Measurements from ENCODE around the gene GLS. TPM values are rescaled to one million over a fixed set of nuclear protein-coding genes. Genes with fewer than 3 reads are reported as not detected.

GLS gene
- total and polyA plus RNA-seq, 9 donors: 49.2 to 93.2 (median 61.4) TPM

DNA sequence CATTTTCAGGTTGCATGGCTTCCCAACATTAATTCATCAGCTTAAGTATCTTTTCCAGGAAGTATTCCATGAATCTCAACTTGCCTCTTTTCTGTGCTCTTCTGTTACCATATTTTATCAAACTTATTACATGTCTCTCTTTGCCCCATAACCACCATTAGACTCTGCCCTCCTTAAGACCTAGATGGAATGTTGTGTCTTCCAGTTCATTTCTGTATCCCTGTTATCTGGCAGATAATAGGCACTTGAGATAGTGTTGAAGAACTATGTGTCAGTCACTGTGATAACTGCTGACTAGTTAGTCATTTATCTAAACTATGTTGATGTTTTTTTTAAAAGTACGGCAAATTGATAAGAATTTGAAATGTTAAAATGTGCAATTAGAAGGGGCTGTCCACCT lies 41.8 kb downstream of the GLS start:
- no CpG with 5 or more reads among the region's 1 CpG for WGBS (ENCODE audit: insufficient coverage)
- no peak overlapping the region for H3K4me3 ChIP-seq (ENCODE audit: low read length)
- no peaks in the 10 kb centered on the region for H3K27me3 ChIP-seq (ENCODE audit: control insufficient read depth, insufficient read depth, low read length)
- peaks cover 13% of the 10 kb centered on the region for H3K36me3 ChIP-seq (ENCODE audit: control insufficient read depth, insufficient read depth, low read length)
- no peak overlapping the region for H3K27ac ChIP-seq (ENCODE audit: low read length)
- H3K4me1 ChIP-seq (ENCODE audit: control insufficient read depth, insufficient read depth, low read length): no peaks in the 10 kb centered on the region
- DNase-seq: no peak
- no peaks in the 10 kb centered on the region for H3K9me3 ChIP-seq (replicated peaks; ENCODE audit: control insufficient read depth, low read depth, low read length)

DNA sequence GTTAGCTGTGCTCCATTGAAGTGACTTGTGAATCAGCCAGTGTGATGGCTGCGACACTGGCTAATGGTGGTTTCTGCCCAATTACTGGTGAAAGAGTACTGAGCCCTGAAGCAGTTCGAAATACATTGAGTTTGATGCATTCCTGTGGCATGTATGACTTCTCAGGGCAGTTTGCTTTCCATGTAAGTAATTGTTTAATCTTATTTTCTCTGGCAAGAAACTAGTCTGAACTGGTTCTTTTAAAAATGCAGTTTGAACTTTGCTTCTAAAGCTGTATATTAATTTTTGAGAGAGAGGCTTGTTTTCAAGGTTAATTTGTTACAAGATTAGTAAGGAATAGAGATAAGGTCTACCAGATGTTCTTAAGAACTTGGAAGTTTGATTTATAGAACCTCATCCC lies 46.7 kb downstream of the GLS start:
- no peak overlapping the region for H3K4me3 ChIP-seq (ENCODE audit: low read length)
- WGBS (ENCODE audit: insufficient coverage): 88% methylated on average over 2 of the region's 2 CpGs
- peaks cover 13% of the 10 kb centered on the region for H3K36me3 ChIP-seq (ENCODE audit: control insufficient read depth, insufficient read depth, low read length)
- H3K27me3 ChIP-seq (ENCODE audit: control insufficient read depth, insufficient read depth, low read length): no peaks in the 10 kb centered on the region
- DNase-seq: no peak
- no peaks in the 10 kb centered on the region for H3K9me3 ChIP-seq (replicated peaks; ENCODE audit: control insufficient read depth, low read depth, low read length)
- no peaks in the 10 kb centered on the region for H3K4me1 ChIP-seq (ENCODE audit: control insufficient read depth, insufficient read depth, low read length)
- no peak overlapping the region for H3K27ac ChIP-seq (ENCODE audit: low read length)

DNA sequence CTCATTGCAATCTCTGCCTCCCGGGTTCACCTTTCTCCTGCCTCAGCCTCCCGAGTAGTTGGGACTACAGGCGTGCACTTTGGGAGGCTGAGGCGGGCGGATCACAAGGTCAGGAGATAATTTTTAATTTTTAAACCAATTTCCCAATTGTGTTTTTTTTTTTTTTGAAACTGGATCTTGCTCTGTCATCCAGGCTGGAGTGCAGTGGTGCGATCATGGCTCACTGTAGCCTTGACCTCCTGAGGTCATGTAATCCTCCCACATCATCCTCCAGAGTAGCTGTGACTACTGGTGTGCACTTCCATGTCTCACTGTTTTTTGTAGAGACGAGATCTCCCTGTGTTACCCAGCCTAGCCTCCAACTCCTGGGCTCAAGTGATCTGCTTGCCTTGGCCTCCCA lies 49.3 kb downstream of the GLS start:
- WGBS (ENCODE audit: insufficient coverage): 85% methylated on average over 4 of the region's 7 CpGs
- no peak overlapping the region for H3K27ac ChIP-seq (ENCODE audit: low read length)
- H3K4me3 ChIP-seq (ENCODE audit: low read length): no peak overlapping the region
- H3K4me1 ChIP-seq (ENCODE audit: control insufficient read depth, insufficient read depth, low read length): no peaks in the 10 kb centered on the region
- H3K36me3 ChIP-seq (ENCODE audit: control insufficient read depth, insufficient read depth, low read length): peaks cover 9% of the 10 kb centered on the region
- H3K9me3 ChIP-seq (replicated peaks; ENCODE audit: control insufficient read depth, low read depth, low read length): no peaks in the 10 kb centered on the region
- DNase-seq: no peak
- H3K27me3 ChIP-seq (ENCODE audit: control insufficient read depth, insufficient read depth, low read length): no peaks in the 10 kb centered on the region

DNA sequence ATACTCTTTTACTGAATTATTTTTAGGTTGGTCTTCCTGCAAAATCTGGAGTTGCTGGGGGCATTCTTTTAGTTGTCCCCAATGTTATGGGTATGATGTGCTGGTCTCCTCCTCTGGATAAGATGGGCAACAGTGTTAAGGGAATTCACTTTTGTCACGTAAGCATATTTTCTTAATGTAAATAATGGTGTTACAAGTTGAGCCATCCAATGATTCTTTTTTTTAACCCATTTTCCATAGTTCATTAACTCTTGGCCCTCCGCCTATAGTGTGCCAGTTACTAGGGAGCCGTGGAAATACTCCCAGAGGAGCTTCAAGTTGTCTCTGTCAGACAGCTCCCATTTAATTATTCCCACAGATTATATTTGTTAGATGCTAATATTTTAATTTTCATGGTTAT lies 49.8 kb downstream of the GLS start:
- no peaks in the 10 kb centered on the region for H3K9me3 ChIP-seq (replicated peaks; ENCODE audit: control insufficient read depth, low read depth, low read length)
- H3K27ac ChIP-seq (ENCODE audit: low read length): no peak overlapping the region
- peaks cover 9% of the 10 kb centered on the region for H3K36me3 ChIP-seq (ENCODE audit: control insufficient read depth, insufficient read depth, low read length)
- no CpG with 5 or more reads among the region's 3 CpGs for WGBS (ENCODE audit: insufficient coverage)
- no peaks in the 10 kb centered on the region for H3K4me1 ChIP-seq (ENCODE audit: control insufficient read depth, insufficient read depth, low read length)
- no peaks in the 10 kb centered on the region for H3K27me3 ChIP-seq (ENCODE audit: control insufficient read depth, insufficient read depth, low read length)
- no peak overlapping the region for H3K4me3 ChIP-seq (ENCODE audit: low read length)
- DNase-seq: no peak

DNA sequence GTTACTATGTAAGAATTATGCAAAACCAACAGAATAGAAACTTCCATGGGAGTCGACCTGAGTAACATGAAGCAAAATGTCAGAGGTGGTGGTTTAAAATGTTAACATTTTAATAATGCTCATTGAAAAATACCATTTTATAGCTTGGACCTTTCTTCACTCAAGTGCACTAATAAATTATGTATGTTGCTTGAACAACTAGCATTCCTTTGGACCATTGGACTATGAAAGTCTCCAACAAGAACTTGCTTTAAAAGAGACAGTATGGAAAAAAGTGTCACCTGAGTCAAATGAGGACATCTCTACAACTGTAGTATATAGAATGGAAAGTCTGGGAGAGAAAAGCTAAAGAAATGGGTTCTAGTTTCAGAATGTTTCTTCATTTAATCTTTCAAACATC lies 51.9 kb downstream of the GLS start:
- WGBS (ENCODE audit: insufficient coverage): no CpG with 5 or more reads among the region's 1 CpG
- H3K27ac ChIP-seq (ENCODE audit: low read length): no peak overlapping the region
- H3K9me3 ChIP-seq (replicated peaks; ENCODE audit: control insufficient read depth, low read depth, low read length): no peaks in the 10 kb centered on the region
- no peak overlapping the region for H3K4me3 ChIP-seq (ENCODE audit: low read length)
- DNase-seq: no peak
- H3K4me1 ChIP-seq (ENCODE audit: control insufficient read depth, insufficient read depth, low read length): no peaks in the 10 kb centered on the region
- peaks cover 5% of the 10 kb centered on the region for H3K36me3 ChIP-seq (ENCODE audit: control insufficient read depth, insufficient read depth, low read length)
- no peaks in the 10 kb centered on the region for H3K27me3 ChIP-seq (ENCODE audit: control insufficient read depth, insufficient read depth, low read length)

DNA sequence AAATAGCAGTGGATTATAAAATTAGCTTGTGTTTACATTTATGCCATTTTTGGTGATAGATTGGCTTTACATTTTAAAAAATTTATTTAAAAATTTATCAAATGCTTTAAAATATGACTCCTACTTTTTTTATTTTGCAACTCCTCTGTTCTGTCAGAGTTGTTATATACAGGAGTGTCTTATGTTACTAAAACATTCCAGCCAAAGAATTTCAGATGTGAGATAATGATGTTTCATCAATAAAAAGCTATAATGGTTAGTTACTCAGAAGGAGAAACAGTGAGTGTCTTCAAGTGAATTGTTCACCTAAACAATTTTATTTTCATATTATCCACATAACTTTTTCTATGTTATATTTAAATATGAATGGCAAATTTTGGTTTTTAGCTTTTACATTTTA lies 52.7 kb downstream of the GLS start:
- H3K36me3 ChIP-seq (ENCODE audit: control insufficient read depth, insufficient read depth, low read length): peaks cover 5% of the 10 kb centered on the region
- no peaks in the 10 kb centered on the region for H3K27me3 ChIP-seq (ENCODE audit: control insufficient read depth, insufficient read depth, low read length)
- H3K4me1 ChIP-seq (ENCODE audit: control insufficient read depth, insufficient read depth, low read length): no peaks in the 10 kb centered on the region
- H3K9me3 ChIP-seq (replicated peaks; ENCODE audit: control insufficient read depth, low read depth, low read length): no peaks in the 10 kb centered on the region
- H3K27ac ChIP-seq (ENCODE audit: low read length): no peak overlapping the region
- no peak for DNase-seq
- no peak overlapping the region for H3K4me3 ChIP-seq (ENCODE audit: low read length)

DNA sequence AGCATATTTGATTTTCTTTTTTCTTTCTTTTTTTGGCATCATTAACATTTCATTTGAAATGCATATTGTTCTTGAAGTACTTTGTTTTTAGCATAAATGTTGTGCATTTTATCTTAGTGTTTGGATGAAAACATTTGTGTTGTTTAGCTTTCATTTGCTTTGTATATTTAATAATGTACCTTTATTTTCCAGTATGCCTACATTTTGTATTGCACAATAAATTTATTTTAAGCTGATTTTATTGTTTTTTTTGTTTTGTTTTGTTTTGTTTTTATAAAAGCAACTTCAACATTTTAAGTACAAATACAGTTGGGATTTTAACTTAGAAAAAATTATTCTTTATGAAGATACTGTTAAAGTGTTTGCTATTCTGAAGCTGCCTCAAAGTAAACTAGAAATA lies 54.4 kb downstream of the GLS start:
- Histone ChIP-seq H3K36me3 (ENCODE audit: control insufficient read depth, insufficient read depth, low read length) (peaks cover 3% of the 10 kb centered on the region), H3K4me1 (ENCODE audit: control insufficient read depth, insufficient read depth, low read length) (no peaks in the 10 kb centered on the region), H3K4me3 (ENCODE audit: low read length) (no peak overlapping the region), H3K27me3 (ENCODE audit: control insufficient read depth, insufficient read depth, low read length) (no peaks in the 10 kb centered on the region), H3K27ac (ENCODE audit: low read length) (no peak overlapping the region), H3K9me3 (replicated peaks; ENCODE audit: control insufficient read depth, low read depth, low read length) (no peaks in the 10 kb centered on the region)
- no peak for DNase-seq

DNA sequence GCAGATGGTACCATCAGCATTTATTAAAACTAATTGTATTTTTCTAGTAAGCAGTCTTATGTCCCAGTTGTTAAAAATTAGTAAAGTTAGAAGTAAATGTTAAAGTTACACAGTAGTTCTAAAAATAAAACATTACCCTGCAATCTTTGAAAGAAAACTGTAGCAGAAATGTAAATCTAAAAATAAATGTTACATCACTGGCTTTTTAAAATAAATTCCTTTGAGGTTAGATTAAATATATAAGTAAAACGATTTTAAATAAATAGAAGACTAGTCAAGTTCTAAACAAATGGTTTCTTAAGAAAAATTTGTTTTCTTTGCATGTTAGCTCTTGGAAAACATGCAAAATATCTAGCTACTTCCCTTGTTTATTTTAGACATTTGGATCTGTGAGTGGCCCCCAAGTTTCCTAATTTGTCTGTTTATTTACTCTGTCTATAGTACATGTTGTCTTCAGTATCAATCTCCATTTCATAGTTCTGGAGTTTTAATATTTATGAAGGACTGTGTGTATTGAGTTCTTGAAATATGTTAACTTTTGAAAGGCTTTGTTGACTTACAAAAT lies 58.2 kb downstream of the GLS start:
- peak overlapping the region; percentile 9 for H3K27ac ChIP-seq (ENCODE audit: low read length)
- H3K4me1 ChIP-seq (ENCODE audit: control insufficient read depth, insufficient read depth, low read length): no peaks in the 10 kb centered on the region
- WGBS (ENCODE audit: insufficient coverage): no CpG with 5 or more reads among the region's 1 CpG
- no peaks in the 10 kb centered on the region for H3K27me3 ChIP-seq (ENCODE audit: control insufficient read depth, insufficient read depth, low read length)
- no peaks in the 10 kb centered on the region for H3K9me3 ChIP-seq (replicated peaks; ENCODE audit: control insufficient read depth, low read depth, low read length)
- no peaks in the 10 kb centered on the region for H3K36me3 ChIP-seq (ENCODE audit: control insufficient read depth, insufficient read depth, low read length)
- no peak overlapping the region for H3K4me3 ChIP-seq (ENCODE audit: low read length)
- DNase-seq: no peak

DNA sequence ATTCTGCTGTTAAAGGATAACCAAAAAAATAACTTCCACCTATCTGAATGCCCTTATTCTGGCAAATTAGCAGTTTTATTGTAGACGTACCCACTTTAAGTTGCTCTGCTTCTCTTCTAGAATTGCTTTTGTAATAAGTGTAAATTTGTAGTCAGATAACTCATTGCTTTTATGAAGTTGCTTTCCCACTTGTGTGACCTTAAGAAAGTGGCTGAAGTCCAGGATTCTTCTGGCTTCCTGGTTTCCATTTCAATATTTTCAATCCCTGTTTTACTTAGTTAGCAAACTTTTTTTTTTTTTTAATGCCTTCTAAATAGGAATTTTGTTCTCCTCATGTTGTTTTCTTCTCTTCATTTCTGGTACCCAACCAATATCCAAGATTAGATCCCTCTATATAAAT lies 59.8 kb downstream of the GLS start:
- H3K4me3 ChIP-seq (ENCODE audit: low read length): no peak overlapping the region
- no peak overlapping the region for H3K27ac ChIP-seq (ENCODE audit: low read length)
- H3K36me3 ChIP-seq (ENCODE audit: control insufficient read depth, insufficient read depth, low read length): no peaks in the 10 kb centered on the region
- H3K27me3 ChIP-seq (ENCODE audit: control insufficient read depth, insufficient read depth, low read length): no peaks in the 10 kb centered on the region
- H3K4me1 ChIP-seq (ENCODE audit: control insufficient read depth, insufficient read depth, low read length): no peaks in the 10 kb centered on the region
- peak; percentile 78 for DNase-seq
- no CpG with 5 or more reads among the region's 1 CpG for WGBS (ENCODE audit: insufficient coverage)
- H3K9me3 ChIP-seq (replicated peaks; ENCODE audit: control insufficient read depth, low read depth, low read length): no peaks in the 10 kb centered on the region

DNA sequence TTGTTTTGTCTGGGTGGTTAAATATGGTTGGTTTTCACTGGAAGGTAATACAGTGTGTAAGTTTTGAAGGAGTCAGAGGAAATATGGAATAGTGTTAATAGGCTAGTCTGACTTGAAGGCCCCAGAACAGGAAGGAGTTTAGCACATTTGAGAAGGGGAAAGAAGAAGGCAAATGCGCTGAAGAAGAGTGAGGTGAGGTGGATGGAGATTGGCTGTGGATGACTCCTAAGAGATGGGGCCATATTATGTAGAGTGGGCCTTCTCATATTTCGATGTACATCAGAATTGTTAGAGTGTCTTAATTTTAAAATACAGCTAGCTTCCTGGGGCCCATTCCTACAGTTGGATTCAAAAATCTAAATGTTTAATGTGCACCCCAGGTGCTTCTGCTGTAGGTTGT lies 61.0 kb downstream of the GLS start:
- Histone ChIP-seq H3K4me1 (ENCODE audit: control insufficient read depth, insufficient read depth, low read length) (no peaks in the 10 kb centered on the region), H3K9me3 (replicated peaks; ENCODE audit: control insufficient read depth, low read depth, low read length) (no peaks in the 10 kb centered on the region), H3K4me3 (ENCODE audit: low read length) (no peak overlapping the region), H3K36me3 (ENCODE audit: control insufficient read depth, insufficient read depth, low read length) (no peaks in the 10 kb centered on the region), H3K27ac (ENCODE audit: low read length) (no peak overlapping the region), H3K27me3 (ENCODE audit: control insufficient read depth, insufficient read depth, low read length) (no peaks in the 10 kb centered on the region)
- 91% methylated on average over 1 of the region's 2 CpGs for WGBS (ENCODE audit: insufficient coverage)
- no peak for DNase-seq

DNA sequence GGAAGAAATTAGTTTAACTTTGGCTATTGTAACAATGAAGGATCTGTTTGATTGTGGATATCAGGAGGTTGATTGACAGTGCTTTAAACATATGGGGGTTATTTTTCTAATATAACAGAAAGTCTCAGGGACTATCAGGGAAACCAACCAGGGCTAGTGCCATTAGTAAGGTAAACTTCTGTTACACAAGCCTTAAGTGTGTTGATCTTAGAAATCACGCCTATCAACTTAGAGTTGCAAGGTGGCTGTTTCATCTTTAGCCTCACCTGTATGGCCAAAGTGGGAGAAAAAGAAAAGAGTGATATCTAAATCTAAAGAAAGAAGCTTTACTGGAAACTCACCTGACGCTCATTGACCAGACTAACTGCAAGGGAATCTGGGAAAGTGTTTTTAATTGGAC lies 62.1 kb downstream of the GLS start:
- Histone ChIP-seq H3K27ac (ENCODE audit: low read length) (no peak overlapping the region), H3K4me1 (ENCODE audit: control insufficient read depth, insufficient read depth, low read length) (peaks cover 4% of the 10 kb centered on the region), H3K4me3 (ENCODE audit: low read length) (no peak overlapping the region), H3K36me3 (ENCODE audit: control insufficient read depth, insufficient read depth, low read length) (no peaks in the 10 kb centered on the region), H3K9me3 (replicated peaks; ENCODE audit: control insufficient read depth, low read depth, low read length) (no peaks in the 10 kb centered on the region), H3K27me3 (ENCODE audit: control insufficient read depth, insufficient read depth, low read length) (no peaks in the 10 kb centered on the region)
- no peak for DNase-seq
- WGBS (ENCODE audit: insufficient coverage): 100% methylated on average over 1 of the region's 2 CpGs
